ENCODE measurements around the gene XYLT1. TPM values are rescaled to one million over a fixed set of nuclear protein-coding genes. Genes with fewer than 3 reads are reported as not detected.

The XYLT1 gene
- polyA plus RNA-seq, 1 donor from 2014 or later: 3.3 TPM

DNA sequence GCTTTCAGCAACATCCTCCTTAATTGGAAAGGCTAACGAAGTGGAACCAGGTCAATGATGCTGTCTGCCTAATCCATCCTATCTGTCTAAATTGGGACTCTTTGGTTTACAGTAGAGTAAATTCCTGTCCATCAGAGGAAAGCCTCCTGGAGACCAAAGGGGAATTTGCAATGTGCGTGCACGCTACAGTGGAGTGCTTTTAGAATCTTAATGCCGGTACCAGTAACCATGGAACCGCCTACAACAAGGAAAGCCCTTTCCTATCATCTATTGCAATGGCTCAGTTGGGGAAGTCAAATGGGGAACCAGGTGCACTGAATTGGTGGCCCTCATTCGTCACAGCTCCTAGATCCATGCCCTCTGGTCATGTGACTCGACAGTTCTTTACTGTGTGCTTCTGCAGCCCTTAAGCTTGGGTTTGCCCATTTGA is 110.1 kb downstream of the XYLT1 start:
- Histone ChIP-seq H3K4me2 (ENCODE audit: low read length) (no peak overlapping the region), H3K9me3 (ENCODE audit: low read length) (no peaks in the 10 kb centered on the region), H3K9ac (ENCODE audit: low read length) (no peak overlapping the region), H3K27ac (ENCODE audit: low read length) (no peak overlapping the region), H3K4me3 (ENCODE audit: low read length) (no peak overlapping the region), H2AFZ (ENCODE audit: low read depth, low read length) (no peak overlapping the region), H3K79me2 (replicated peaks; ENCODE audit: insufficient read depth, low read length) (no peaks in the 10 kb centered on the region), H3F3A (ENCODE audit: insufficient read depth, low read length, poor library complexity, severe bottlenecking) (no peaks in the 10 kb centered on the region), H4K20me1 (ENCODE audit: insufficient read depth) (no peaks in the 10 kb centered on the region), H3K27me3 (ENCODE audit: insufficient read depth, low read depth, low read length) (no peaks in the 10 kb centered on the region), H3K9me2 (ENCODE audit: insufficient read depth, low read length) (no peaks in the 10 kb centered on the region), H3K36me3 (ENCODE audit: insufficient read depth, low read length) (no peaks in the 10 kb centered on the region)
- TF ChIP-seq TAF1 (IDR thresholded peaks at IDR 0.05; ENCODE audit: low read depth): no peak
- no peak for TF ChIP-seq MXI1 (conservative IDR thresholded peaks at IDR 0.05; ENCODE audit: poor library complexity, severe bottlenecking)
- no peak for TF ChIP-seq EZH2 (IDR thresholded peaks at IDR 0.05; ENCODE audit: borderline replicate concordance, insufficient read depth, low read length, poor library complexity, severe bottlenecking)
- no peak for TF ChIP-seq REST (IDR thresholded peaks at IDR 0.05; ENCODE audit: borderline replicate concordance)
- TF ChIP-seq EP300 (conservative IDR thresholded peaks at IDR 0.05; ENCODE audit: poor library complexity, severe bottlenecking): no peak
- TF ChIP-seq, protein P1, sequence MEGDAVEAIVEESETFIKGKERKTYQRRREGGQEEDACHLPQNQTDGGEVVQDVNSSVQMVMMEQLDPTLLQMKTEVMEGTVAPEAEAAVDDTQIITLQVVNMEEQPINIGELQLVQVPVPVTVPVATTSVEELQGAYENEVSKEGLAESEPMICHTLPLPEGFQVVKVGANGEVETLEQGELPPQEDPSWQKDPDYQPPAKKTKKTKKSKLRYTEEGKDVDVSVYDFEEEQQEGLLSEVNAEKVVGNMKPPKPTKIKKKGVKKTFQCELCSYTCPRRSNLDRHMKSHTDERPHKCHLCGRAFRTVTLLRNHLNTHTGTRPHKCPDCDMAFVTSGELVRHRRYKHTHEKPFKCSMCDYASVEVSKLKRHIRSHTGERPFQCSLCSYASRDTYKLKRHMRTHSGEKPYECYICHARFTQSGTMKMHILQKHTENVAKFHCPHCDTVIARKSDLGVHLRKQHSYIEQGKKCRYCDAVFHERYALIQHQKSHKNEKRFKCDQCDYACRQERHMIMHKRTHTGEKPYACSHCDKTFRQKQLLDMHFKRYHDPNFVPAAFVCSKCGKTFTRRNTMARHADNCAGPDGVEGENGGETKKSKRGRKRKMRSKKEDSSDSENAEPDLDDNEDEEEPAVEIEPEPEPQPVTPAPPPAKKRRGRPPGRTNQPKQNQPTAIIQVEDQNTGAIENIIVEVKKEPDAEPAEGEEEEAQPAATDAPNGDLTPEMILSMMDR (IDR thresholded peaks at IDR 0.05; ENCODE audit: poor library complexity, severe bottlenecking): no peak
- no peak for TF ChIP-seq RAD21 (conservative IDR thresholded peaks at IDR 0.05)
- TF ChIP-seq POLR2AphosphoS5 (IDR thresholded peaks at IDR 0.05): no peak
- no peak for TF ChIP-seq SMC3 (conservative IDR thresholded peaks at IDR 0.05; ENCODE audit: poor library complexity)

DNA sequence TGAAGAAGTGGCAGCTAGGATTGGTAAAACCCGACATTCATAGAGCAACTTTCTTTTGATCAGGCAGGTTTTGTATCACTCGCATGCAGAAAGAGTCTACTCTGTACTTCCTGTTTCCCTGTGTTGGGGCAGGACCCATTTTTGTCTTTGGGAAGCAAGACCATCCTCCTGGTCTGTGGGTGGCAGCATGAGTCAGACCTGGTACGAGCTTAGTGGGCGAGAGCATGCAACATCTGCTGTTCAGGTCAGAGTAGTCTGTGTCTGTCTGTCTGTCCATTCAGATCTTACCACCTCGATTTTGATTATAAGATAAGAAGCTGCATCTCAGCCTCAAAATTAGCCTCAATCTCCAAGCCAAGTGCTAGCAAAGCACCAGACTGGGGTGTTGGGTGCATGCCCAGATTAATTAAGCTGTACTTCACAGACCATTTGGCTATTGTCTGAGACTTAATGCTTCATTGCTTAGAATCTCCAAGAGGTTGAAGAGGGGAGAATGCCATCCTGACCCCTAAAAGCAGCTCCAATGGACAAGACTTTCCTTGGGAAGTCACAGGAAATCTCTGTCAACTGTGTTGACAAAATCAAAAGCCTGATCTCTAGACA is 110.9 kb downstream of the XYLT1 start:
- Histone ChIP-seq H2AFZ (ENCODE audit: low read depth, low read length) (no peak overlapping the region), H3K4me2 (ENCODE audit: low read length) (no peak overlapping the region), H4K20me1 (ENCODE audit: insufficient read depth) (no peaks in the 10 kb centered on the region), H3K36me3 (ENCODE audit: insufficient read depth, low read length) (no peaks in the 10 kb centered on the region), H3K79me2 (replicated peaks; ENCODE audit: insufficient read depth, low read length) (no peaks in the 10 kb centered on the region), H3K27ac (ENCODE audit: low read length) (no peak overlapping the region), H3F3A (ENCODE audit: insufficient read depth, low read length, poor library complexity, severe bottlenecking) (no peaks in the 10 kb centered on the region), H3K9me3 (ENCODE audit: low read length) (no peaks in the 10 kb centered on the region), H3K9me2 (ENCODE audit: insufficient read depth, low read length) (no peaks in the 10 kb centered on the region), H3K4me3 (ENCODE audit: low read length) (no peak overlapping the region), H3K27me3 (ENCODE audit: insufficient read depth, low read depth, low read length) (no peaks in the 10 kb centered on the region), H3K9ac (ENCODE audit: low read length) (no peak overlapping the region)
- TF ChIP-seq, protein P1 (IDR thresholded peaks at IDR 0.05; ENCODE audit: poor library complexity, severe bottlenecking): no peak
- no peak for TF ChIP-seq RAD21 (conservative IDR thresholded peaks at IDR 0.05)
- TF ChIP-seq MXI1 (conservative IDR thresholded peaks at IDR 0.05; ENCODE audit: poor library complexity, severe bottlenecking): no peak
- no peak for TF ChIP-seq SMC3 (conservative IDR thresholded peaks at IDR 0.05; ENCODE audit: poor library complexity)
- TF ChIP-seq TAF1 (IDR thresholded peaks at IDR 0.05; ENCODE audit: low read depth): no peak
- TF ChIP-seq REST (IDR thresholded peaks at IDR 0.05; ENCODE audit: borderline replicate concordance): no peak
- no peak for TF ChIP-seq POLR2AphosphoS5 (IDR thresholded peaks at IDR 0.05)
- TF ChIP-seq EP300 (conservative IDR thresholded peaks at IDR 0.05; ENCODE audit: poor library complexity, severe bottlenecking): no peak
- TF ChIP-seq EZH2 (IDR thresholded peaks at IDR 0.05; ENCODE audit: borderline replicate concordance, insufficient read depth, low read length, poor library complexity, severe bottlenecking): no peak
